Activated CD4-positive, alpha-beta T cell treated with anti-CD3 and anti-CD28 coated beads, Interleukin-10, Interleukin-2, amounts not matched to agents 100 ng/mL and 50 ng/mL, durations not matched to agents 16 hours and 8 hours (primary cell): ENCODE measurements around the gene PCDHGB2.
"Not testable (repeated sequence)": the region's sequence is repeated elsewhere in the genome, so short reads cannot be mapped to it uniquely, and the experiment has no call there.

Source experiments
- DNase-seq: peaks from one replicate; pipeline ENCODE4 v3.0.0-alpha.2; 2020

The PCDHGB2 gene

DNA sequence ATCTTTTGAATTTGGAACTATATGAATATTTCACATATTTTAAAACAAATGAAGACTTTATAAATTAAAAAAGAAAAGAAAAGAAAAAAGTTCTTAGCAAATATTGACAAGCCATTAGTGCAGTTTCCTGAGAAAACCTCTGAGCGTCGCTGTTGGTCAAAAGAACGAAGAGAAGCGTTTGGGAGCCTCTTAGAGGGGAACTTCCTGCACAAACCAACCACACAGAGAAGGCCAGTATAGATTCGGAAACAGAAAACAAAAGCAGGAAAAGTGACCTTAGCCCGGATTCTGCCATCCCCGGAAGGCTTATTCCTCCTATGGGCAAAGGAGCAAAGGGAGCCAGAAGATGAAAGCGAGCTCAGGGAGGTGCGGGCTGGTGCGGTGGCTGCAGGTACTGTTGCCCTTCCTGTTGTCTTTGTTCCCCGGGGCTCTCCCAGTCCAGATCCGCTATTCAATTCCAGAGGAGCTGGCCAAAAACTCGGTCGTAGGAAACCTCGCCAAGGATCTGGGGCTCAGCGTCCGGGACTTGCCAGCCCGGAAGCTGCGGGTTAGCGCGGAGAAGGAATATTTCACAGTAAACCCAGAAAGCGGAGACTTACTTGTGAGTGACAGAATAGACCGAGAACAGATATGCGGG, at the start of gene PCDHGB2:
TSS of gene PCDHGB2 (plus strand) at position 205 of the 637 bp plus-strand sequence. CDS start at position 347, 142 bp downstream.
- peak; percentile 4 for DNase-seq

DNA sequence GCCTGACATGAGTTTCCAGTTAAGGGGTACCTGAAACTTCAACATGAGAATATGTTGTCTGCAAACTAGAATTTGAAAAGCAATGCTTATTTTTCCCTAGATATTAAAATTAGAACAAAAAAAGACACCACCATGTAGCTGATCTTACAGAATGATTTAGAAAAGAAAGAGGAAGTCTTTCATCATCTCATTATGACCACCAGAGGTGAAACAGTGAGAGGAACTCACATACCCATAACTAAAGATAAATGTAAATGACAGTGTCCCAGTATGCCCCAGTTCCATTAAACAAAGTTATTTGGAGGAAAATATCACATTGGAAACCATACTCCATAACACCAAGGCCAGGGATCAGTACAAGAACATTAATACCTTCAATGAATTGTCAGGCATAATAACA, 46.1 kb upstream of the PCDHGB2 start:
- DNase-seq: no peak

DNA sequence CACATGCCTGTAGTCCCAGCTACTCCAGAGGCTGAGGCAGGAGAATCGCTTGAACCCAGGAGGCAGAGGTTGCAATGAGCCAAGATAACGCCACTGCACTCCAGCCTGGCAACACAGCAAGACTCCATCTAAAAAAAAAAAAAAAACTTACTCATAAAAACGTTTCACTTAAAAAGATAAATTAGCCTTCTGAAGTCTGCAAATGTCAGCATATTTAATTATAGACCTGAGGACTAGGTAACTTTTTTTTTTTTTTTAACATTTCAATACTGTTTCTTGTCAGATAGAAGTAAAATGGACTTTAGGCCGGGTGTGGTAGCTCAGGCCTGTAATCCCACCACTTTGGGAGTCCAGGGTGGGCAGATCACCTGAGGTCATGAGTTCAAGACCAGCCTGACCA, 42.8 kb upstream of the PCDHGB2 start:
- not testable (repeated sequence) for DNase-seq

DNA sequence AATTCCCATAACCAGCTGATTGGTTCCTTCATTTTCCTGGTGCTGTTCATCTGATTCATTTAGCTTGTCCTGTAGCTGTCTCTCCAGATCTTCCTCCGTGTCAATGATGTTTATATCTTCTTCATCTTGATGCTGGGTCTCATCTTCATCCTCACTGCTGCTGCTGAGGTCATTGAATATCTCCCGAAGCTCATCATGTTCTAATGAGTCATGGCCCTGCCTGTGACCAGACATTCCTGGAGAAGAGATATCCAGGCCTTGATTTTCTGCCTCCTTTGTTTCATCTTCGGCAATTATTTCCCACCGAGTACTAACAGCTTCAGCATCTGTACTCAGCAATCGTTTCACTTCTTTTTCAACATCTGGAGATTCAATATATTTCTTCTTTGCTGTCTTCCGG, 40.6 kb upstream of the PCDHGB2 start:
- no peak for DNase-seq

DNA sequence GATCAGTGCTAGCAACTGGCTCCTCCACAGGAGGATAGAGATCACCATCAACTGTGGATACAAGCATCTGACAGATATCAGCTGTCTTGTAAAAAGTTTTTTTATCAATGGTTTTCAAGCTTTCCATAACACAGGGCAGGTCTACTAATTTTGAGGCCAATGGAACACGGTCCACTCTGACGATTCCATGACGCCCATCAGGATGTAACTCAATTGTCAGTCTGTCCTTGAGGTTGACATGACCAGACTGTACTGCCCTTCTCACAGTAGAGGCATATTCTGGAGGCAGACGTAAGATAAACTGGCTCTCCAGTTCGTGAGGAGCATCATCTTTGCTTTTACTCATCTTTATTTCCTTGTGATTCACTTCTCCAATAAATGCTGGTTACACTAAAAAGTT, 40.1 kb upstream of the PCDHGB2 start:
- DNase-seq: no peak

DNA sequence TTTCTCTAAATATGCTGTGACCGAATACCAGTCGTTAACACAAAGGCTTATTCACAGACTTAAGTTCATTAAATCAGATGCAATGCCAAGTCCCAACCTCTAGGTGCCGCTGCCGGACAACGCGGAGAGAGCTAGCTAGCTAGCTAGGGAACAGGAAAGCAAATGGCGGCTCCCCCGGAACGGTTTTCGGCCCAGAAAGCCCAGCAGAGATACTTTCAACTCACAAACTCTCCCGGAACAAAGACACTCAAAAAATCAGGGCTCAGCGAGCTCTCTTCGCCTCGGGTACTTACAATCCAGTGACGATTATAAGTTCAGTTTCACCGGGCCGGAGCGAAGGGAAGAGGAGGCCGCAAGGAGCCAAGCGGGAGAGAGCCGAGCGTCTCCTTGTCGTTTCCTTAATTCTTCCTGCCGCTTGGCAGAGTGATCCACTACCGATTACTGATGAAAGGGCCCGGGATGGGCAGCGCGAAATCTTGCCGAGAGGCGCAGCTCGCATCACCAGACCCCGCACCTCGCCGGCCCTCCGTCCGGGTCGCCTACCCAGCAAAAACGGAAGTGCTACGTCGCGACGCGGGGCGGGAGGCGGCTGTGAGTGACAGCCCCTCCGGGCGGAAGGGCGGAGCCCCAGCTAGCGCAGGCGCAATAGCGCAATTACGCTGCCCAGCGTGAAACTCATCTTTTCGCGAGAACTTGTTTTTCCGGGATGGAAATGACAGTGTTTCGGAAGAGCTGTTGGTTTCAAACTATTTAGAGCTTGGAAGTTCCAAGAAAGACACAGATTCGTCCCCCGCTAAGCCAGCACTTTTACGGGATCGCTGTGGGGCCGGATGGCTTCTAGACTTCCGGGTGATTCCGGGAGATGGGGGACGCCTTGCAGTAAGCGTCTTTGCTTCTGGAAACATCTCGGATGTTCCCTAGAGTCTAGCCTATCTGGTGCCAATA, 39.3 kb upstream of the PCDHGB2 start, which contains the start of gene TAF7:
TSS of gene TAF7 (minus strand) at position 560 of the 945 bp plus-strand sequence. CDS start 740 bp downstream, outside the sequence.
- DNase-seq: peak; percentile 95

DNA sequence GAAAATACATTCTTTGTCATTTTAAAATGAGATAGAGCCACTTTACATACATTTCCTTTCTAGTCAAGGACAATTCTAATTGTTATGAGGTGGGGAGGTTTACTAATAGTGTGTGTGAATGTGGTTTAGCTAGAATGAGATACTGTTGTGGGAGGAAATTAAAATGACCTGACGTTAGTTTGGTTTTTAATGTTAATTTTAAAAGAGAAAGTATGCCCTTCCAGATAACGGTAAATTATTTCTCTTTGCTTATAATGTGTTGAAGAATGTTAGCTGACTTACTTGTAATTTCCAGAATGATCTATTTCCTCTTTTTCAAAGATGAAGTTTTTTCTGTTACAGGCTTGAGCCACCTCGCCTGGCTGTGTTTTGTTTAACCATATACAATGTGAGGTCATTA, 37.5 kb upstream of the PCDHGB2 start:
- no peak for DNase-seq

DNA sequence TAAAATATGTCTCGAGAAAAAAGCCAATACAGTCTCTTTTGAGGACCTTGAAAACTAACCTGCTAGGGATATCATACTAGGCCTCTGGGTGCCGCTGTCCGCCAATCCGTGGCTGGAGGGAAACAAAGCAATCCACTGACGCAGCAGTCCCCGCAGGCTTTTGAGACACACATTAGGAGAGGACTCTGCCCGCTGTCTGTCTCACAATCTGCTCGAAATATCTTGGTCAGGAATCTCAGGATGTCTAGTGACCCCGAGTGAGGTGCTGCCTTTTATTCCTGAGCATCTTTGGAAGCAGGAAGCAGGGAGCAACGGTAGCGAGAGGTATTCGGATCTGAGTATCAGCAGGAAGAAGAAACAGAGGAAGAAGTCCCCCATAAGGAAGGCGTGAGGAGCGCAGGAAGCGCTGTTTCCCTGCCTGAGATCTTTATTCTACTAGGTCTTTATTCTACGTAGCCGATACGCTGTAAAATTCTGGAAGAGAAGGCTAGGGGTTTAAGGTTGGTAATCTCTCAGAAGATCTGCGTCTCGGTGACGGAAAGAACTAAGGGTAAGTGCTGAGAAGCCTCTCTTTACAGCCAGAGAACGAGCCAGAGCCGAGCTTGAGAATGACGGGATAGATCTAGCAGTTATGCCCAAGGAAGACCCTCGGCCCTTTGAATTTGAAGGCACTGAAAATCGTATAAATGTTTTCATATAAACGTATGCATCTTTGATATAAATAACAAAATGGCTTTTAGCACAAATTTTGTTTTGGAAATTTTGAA, 33.5 kb upstream of the PCDHGB2 start:
- DNase-seq: peak; percentile 66

DNA sequence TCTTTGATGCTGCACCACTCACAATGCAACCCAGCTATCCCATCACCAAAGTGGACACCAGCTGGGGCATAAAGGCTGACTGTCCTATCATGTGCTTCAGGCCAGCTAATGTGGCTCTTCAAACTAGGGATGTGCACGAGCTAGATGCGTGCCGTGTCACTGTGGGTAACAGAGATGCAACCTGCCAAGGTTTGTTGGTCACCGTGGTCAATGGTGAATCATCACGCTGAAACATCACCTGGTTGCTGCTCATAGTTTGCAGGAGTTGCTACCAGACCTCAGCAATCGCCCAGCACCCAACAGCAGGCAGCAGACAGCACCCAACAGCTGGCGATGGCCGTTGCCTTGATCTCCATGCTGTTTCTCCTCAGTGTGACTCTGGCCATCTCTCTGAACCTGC, 31.6 kb upstream of the PCDHGB2 start:
- DNase-seq: no peak

DNA sequence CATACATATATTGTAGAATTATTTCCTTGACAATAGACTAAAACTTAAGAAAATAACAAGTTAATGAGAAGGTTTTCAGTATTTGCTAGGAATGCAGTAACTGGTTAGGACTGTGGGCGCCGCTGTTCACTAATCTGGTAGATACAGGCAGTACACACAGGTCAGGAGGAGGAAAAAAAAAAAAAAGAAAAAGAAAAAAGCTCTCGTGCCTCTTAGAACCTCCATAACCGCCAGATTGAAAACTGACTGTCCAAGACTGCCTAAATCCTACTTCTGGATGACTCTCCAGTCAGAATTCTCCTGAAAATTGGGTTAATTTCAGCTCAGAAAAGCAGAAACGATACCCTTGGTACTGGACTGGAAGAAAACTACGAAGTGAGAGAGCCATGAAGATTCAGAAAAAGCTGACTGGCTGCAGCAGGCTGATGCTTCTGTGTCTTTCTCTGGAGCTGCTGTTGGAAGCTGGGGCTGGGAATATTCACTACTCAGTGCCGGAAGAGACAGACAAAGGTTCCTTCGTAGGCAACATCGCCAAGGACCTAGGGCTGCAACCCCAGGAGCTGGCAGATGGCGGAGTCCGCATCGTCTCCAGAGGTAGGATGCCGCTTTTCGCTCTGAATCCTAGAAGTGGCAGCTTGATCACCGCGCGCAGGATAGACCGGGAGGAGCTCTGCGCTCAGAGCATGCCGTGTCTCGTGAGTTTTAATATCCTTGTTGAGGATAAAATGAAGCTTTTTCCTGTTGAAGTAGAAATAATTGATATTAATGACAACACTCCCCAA, 29.3 kb upstream of the PCDHGB2 start, which contains the start of gene PCDHGA1:
TSS of gene PCDHGA1 (plus strand) at position 216 of the 782 bp plus-strand sequence.
- peak; percentile 16 for DNase-seq

DNA sequence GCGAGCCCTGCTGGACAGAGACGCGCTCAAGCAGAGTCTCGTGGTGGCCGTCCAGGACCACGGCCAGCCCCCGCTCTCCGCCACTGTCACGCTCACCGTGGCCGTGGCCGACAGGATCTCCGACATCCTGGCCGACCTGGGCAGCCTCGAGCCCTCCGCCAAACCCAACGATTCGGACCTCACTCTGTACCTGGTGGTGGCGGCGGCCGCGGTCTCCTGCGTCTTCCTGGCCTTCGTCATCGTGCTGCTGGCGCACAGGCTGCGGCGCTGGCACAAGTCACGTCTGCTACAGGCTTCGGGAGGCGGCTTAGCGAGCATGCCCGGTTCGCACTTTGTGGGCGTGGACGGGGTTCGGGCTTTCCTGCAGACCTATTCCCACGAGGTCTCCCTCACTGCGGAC, 27.2 kb upstream of the PCDHGB2 start:
- not testable (repeated sequence) for DNase-seq

DNA sequence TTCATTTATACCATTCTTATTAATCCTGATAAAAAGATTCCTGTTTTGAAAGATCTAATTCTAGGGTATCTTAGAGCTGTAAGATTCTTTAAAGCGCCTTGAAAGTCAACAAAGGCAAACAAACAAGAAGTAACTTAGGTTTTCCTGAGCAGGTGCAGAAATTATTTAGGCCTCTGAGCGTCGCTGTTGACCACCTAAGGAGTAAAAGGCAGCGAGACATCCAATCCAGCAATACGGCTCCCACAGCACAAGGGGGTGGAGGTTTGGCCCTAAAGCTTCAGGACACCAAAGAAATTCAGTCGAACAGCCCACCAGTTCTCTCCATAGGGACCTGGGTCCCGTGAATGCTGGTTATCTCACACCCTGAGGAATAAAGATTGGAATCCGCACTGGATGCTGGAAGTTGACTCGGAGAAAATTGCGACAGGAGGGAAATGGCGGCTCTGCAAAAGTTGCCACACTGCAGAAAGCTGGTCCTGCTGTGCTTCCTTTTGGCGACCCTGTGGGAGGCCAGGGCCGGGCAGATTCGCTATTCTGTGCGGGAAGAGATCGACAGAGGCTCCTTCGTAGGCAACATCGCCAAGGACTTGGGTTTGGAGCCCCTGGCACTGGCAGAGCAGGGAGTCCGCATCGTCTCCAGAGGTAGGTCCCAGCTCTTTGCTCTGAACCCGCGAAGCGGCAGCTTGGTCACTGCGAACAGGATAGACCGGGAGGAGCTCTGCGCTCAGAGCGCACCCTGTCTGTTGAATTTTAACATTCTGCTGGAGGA, 21.1 kb upstream of the PCDHGB2 start, which contains the start of gene PCDHGA2:
TSS of gene PCDHGA2 (plus strand) at position 223 of the 769 bp plus-strand sequence.
- DNase-seq: peak; percentile 8

DNA sequence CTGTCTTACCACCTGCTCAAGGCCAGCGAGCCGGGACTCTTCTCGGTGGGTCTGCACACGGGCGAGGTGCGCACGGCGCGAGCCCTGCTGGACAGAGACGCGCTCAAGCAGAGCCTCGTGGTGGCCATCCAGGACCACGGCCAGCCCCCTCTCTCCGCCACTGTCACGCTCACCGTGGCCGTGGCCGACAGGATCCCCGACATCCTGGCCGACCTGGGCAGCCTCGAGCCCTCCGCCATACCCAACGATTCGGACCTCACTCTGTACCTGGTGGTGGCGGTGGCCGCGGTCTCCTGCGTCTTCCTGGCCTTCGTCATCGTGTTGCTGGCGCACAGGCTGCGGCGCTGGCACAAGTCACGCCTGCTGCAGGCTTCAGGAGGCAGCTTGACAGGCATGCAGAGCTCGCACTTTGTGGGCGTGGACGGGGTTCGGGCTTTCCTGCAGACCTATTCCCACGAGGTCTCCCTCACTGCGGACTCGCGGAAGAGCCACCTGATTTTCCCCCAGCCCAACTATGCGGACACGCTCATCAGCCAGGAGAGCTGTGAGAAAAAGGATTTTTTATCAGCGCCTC, 18.9 kb upstream of the PCDHGB2 start:
- not testable (repeated sequence) for DNase-seq

DNA sequence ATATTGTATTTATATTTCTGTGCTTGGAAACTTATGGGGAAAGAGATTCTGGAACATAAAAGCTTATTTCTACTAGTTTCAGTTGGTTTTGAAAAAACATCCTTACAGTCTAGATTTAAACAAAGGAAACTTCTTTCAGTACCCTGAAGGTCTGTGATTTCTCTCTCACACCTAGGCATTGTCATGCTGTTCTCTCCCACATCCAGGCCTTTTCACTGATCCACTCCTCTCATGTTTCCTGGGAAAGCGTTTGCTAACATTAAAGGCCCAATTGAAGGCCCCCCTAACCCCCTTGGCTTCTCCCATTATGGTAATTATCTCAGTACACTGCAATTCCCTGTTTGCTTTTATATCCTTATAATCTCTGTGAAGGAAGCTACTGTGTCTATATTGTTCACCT, 17.0 kb upstream of the PCDHGB2 start:
- no peak for DNase-seq

DNA sequence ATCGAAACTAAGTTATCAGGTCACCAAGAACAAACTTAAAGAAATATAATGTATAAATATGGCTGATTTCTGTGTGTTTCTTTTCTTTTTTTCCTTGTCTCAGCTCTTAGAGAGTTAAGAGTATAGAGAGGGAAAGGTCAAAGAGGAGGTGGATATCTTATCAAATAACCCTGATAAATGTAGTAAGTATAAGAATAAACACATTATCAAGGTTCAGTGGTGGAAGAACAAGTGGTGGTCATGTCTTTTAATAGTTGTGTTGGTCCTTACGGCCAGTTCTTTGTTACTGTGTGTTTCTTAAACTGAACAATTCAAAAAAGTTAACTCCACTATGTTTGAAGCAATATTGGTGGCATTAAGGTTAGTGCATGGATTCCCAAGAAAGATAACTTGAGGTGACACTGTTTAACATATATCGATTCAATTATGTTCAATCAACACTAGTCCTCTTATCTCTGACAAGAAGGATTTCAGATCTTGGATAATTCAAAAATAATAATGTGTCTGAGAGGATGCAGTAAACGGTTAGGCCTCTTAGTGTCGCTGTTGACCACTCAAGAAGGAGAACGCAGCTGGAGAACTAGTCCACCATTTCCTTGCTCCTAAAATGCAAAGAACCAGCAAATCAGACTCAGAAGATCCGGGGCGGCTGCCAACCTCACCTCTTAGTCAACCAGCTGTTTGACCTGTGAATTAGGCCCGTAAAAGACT, 16.4 kb upstream of the PCDHGB2 start, which contains the start of gene PCDHGA3:
TSS of gene PCDHGA3 (plus strand) at position 588 of the 711 bp plus-strand sequence. CDS start 205 bp downstream, outside the sequence.
- DNase-seq: peak; percentile 25

DNA sequence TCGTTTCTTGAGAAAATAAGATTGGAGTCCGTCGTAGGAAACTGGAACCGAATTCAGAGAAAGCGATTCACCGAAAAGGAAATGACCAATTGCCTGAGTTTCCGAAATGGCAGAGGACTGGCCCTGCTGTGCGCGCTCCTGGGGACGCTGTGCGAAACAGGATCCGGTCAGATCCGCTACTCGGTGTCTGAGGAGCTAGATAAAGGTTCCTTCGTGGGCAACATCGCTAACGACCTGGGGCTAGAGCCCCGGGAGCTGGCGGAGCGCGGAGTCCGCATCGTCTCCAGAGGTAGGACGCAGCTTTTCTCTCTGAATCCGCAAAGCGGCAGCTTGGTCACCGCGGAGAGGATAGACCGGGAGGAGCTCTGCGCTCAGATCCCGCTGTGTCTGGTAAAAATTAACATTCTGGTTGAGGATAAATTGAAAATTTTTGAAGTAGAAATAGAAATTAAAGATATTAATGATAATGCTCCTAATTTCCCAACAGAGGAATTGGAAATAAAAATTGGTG, 15.8 kb upstream of the PCDHGB2 start:
- DNase-seq: no peak

DNA sequence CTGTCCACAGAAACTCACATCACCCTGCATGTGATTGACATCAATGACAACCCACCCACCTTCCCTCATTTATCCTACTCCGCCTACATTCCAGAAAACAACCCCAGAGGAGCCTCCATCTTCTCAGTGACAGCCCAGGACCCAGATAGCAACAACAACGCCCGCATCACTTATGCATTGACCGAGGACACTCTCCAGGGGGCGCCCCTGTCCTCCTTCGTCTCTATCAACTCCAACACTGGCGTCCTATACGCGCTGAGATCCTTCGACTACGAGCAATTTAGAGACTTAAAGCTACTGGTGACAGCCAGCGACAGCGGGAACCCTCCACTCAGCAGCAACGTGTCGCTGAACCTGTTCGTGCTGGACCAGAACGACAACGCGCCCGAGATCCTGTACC, 14.5 kb upstream of the PCDHGB2 start:
- no peak for DNase-seq

DNA sequence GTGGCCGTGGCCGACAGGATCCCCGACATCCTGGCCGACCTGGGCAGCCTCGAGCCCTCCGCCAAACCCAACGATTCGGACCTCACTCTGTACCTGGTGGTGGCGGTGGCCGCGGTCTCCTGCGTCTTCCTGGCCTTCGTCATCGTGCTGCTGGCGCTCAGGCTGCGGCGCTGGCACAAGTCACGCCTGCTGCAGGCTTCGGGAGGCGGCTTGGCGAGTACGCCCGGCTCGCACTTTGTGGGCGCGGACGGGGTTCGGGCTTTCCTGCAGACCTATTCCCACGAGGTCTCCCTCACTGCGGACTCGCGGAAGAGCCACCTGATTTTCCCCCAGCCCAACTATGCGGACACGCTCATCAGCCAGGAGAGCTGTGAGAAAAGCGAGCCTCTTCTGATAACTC, 13.8 kb upstream of the PCDHGB2 start:
- not testable (repeated sequence) for DNase-seq

DNA sequence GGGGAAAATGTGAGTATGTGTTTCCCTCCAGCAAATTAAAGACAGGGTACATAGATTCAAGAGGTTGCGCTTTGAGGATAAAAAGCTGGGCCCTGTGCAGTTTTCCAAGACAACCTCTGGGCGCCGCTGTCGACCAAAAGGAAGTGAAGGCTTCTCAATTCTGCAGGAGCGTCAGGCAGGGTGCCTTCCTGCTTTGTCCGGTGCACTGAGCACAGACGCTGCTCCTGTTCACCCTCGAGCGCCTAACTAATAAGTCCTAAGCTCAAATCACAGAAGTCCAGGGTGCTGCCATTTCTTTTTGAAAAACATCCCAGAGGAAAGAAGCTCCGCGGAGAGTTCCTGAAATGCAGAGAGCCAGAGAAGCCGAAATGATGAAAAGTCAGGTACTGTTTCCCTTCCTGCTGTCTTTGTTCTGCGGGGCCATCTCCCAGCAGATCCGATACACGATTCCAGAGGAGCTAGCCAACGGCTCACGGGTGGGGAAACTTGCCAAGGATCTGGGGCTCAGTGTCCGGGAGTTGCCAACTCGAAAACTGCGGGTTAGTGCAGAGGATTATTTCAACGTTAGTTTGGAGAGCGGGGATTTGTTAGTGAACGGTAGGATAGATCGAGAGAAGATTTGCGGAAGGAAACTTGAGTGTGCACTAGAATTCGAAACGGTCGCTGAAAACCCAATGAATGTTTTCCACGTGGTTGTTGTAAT, 9.7 kb upstream of the PCDHGB2 start, which contains the start of gene PCDHGB1:
TSS of gene PCDHGB1 (plus strand) at position 183 of the 703 bp plus-strand sequence. CDS start at position 345, 162 bp downstream.
- DNase-seq: peak; percentile 23
